GM23338 (cell line): Measurements from ENCODE around the gene ORC4. TPM values are rescaled to one million over a fixed set of nuclear protein-coding genes. Genes with fewer than 3 reads are reported as not detected.

Experiments
- ATAC-seq: fragments of 200-7000 bp; cut with Tn5 transposase; 3 replicates; pipeline ENCODE4 v1.9.1; 2020
- DNase-seq: peaks from one replicate; pipeline ENCODE4 v3.0.0-alpha.2; 2015; ENCODE audit warnings: low spot score
- H2AFZ ChIP-seq: fragments of 200-600 bp; sonication (generic); 2 replicates; pipeline ENCODE4 v1.8.0; 2016; ENCODE audit warnings: antibody characterized with exemption, mild to moderate bottlenecking, moderate library complexity
- H3F3A ChIP-seq: fragments of 200-600 bp; sonication (generic); replicated peaks from 2 replicates; pipeline ENCODE4 v1.8.0; 2017; ENCODE audit warnings: antibody characterized with exemption, mixed run types, low read depth
- H3K27ac ChIP-seq: fragments of 200-600 bp; sonication (generic); 2 replicates; pipeline ENCODE4 v1.6.1; 2016; ENCODE audit warnings: low read depth
- H3K27me3 ChIP-seq: fragments of 200-600 bp; sonication (generic); 2 replicates; pipeline ENCODE4 v1.8.0; 2016; ENCODE audit warnings: mild to moderate bottlenecking, mixed run types, moderate library complexity; ENCODE audit not compliant: insufficient read depth
- H3K36me3 ChIP-seq: fragments of 200-600 bp; sonication (generic); 2 replicates; pipeline ENCODE4 v1.8.0; 2016; ENCODE audit warnings: mild to moderate bottlenecking; ENCODE audit not compliant: insufficient read depth
- H3K4me1 ChIP-seq: fragments of 200-600 bp; sonication (generic); 2 replicates; pipeline ENCODE4 v1.8.0; 2016; ENCODE audit warnings: mild to moderate bottlenecking, moderate library complexity; ENCODE audit not compliant: insufficient read depth
- H3K4me2 ChIP-seq: fragments of 200-600 bp; sonication (generic); 2 replicates; pipeline ENCODE4 v1.7.1; 2017; ENCODE audit warnings: mixed run types
- H3K4me3 ChIP-seq: fragments of 200-600 bp; sonication (generic); 2 replicates; pipeline ENCODE4 v1.6.1; 2016; ENCODE audit warnings: mixed run types
- H3K79me2 ChIP-seq: fragments of 200-600 bp; sonication (generic); replicated peaks from 2 replicates; pipeline ENCODE4 v1.8.0; 2017; ENCODE audit warnings: mild to moderate bottlenecking; ENCODE audit not compliant: insufficient read depth
- H3K9me2 ChIP-seq: fragments of 200-600 bp; sonication (generic); 2 replicates; pipeline ENCODE4 v1.8.0; 2017; ENCODE audit not compliant: insufficient read depth
- H4K20me1 ChIP-seq: fragments of 200-600 bp; sonication (generic); replicated peaks from 2 replicates; pipeline ENCODE4 v1.8.0; 2017; ENCODE audit warnings: mild to moderate bottlenecking; ENCODE audit not compliant: insufficient read depth
- H3K27ac Mint-ChIP-seq: 2 replicates; pipeline ENCODE4 v1.8.0; 2020; ENCODE audit warnings: inconsistent platforms, mild to moderate bottlenecking, moderate library complexity, mixed read lengths
- H3K27me3 Mint-ChIP-seq: 3 replicates; pipeline ENCODE4 v1.8.0; 2022; ENCODE audit warnings: low read depth, mild to moderate bottlenecking, moderate library complexity, mixed read lengths, inconsistent platforms; ENCODE audit not compliant: insufficient read depth, poor library complexity
- H3K36me3 Mint-ChIP-seq: 3 replicates; pipeline ENCODE4 v1.8.0; 2021; ENCODE audit warnings: low read depth, mild to moderate bottlenecking, inconsistent platforms, moderate library complexity, mixed read lengths
- H3K4me1 Mint-ChIP-seq: 3 replicates; pipeline ENCODE4 v1.8.0; 2020; ENCODE audit warnings: mild to moderate bottlenecking, inconsistent platforms, mixed read lengths
- H3K4me3 Mint-ChIP-seq: 3 replicates; pipeline ENCODE4 v1.8.0; 2021; ENCODE audit warnings: moderate library complexity, mild to moderate bottlenecking, inconsistent platforms, mixed read lengths
- H3K9me3 Mint-ChIP-seq: 3 replicates; pipeline ENCODE4 v1.8.0; 2020; ENCODE audit warnings: moderate library complexity, mild to moderate bottlenecking, inconsistent platforms, mixed read lengths
- CREB1 ChIP-seq: fragments of 250-450 bp; sonication (Bioruptor Pico); IDR thresholded peaks from 2 replicates; pipeline ENCODE4 v1.5.0; 2020; ENCODE audit warnings: low read depth, mild to moderate bottlenecking, moderate library complexity
- CTCF ChIP-seq, 2 experiments: fragments of 200-600 bp in 1 of 2; sonication (generic) in 1 of 2; conservative IDR thresholded peaks; 2 replicates each; pipeline versions ENCODE4 v1.5.1 to v1.6.1; 2016 to 2017; ENCODE audit warnings: antibody characterized with exemption in 2 of 2, low read depth in 2 of 2, mild to moderate bottlenecking in 2 of 2, moderate library complexity in 1 of 2
- EZH2 ChIP-seq: fragments of 200-600 bp; sonication (generic); IDR thresholded peaks from one replicate; pipeline ENCODE4 v1.8.0; 2017; ENCODE audit warnings: antibody characterized with exemption, mild to moderate bottlenecking, low read depth; ENCODE audit not compliant: unreplicated experiment
- EZH2phosphoT487 ChIP-seq: fragments of 200-600 bp; sonication (generic); IDR thresholded peaks from one replicate; pipeline ENCODE4 v1.8.1; 2018; ENCODE audit warnings: antibody characterized with exemption; ENCODE audit not compliant: unreplicated experiment
- NANOG ChIP-seq: IDR thresholded peaks from 2 replicates; pipeline ENCODE4 v1.6.1; 2016; ENCODE audit warnings: antibody characterized with exemption, borderline replicate concordance
- POLR2AphosphoS5 ChIP-seq: IDR thresholded peaks from 2 replicates; pipeline ENCODE4 v1.6.1; 2016; ENCODE audit warnings: antibody characterized with exemption, low read depth
- REST ChIP-seq: IDR thresholded peaks from one replicate; pipeline ENCODE4 v1.6.1; 2018; ENCODE audit warnings: antibody characterized with exemption; ENCODE audit not compliant: unreplicated experiment
- STAT1 ChIP-seq: IDR thresholded peaks from one replicate; pipeline ENCODE4 v1.6.1; 2016; ENCODE audit warnings: antibody characterized with exemption; ENCODE audit not compliant: unreplicated experiment
- ZNF114 ChIP-seq: fragments of 250-450 bp; sonication (Bioruptor Pico); IDR thresholded peaks from 2 replicates; pipeline ENCODE4 v1.5.0; 2020; ENCODE audit warnings: mild to moderate bottlenecking, moderate library complexity
- ZNF331 ChIP-seq: fragments of 250-450 bp; sonication (Bioruptor Pico); IDR thresholded peaks from 2 replicates; pipeline ENCODE4 v1.5.0; 2020; ENCODE audit warnings: low read depth, mild to moderate bottlenecking, moderate library complexity
- ZNF462 ChIP-seq: fragments of 250-450 bp; sonication (Bioruptor Pico); IDR thresholded peaks from 2 replicates; pipeline ENCODE4 v1.5.0; 2020; ENCODE audit warnings: mild to moderate bottlenecking, moderate library complexity
- polyA plus RNA-seq: library from polyadenylated mRNA; unstranded; fragments of >200 nt; fragmentation: Nextera tagmentation; extraction: Ambion mirVana; gene quantifications from 2 replicates; pipeline ENCODE4 v1.2.1, GENCODE V29; 2016
- total RNA-seq: library from RNA; depleted of rRNA; stranded (reverse); fragments of >200 nt; shearing (Covaris generic); gene quantifications from 2 replicates; pipeline ENCODE4 v1.2.3, GENCODE V29; 2014
- TF ChIP-seq, protein P1 (sequence below): IDR thresholded peaks from 2 replicates; pipeline ENCODE4 v1.6.1; 2016; ENCODE audit warnings: antibody characterized with exemption

Gene ORC4
- total and polyA plus RNA-seq, 2 experiments from 2014 or later, result 47.5 to 177 TPM

GRCh38 chr2:148044322-148044721 is 23.8 kb upstream of the ORC4 start (continued):
- no peak for TF ChIP-seq ZNF462 (CRISPR knock-in tag)
- TF ChIP-seq CREB1 (CRISPR knock-in tag), result no peak
- TF ChIP-seq EZH2, result no peak
- TF ChIP-seq EZH2phosphoT487, result no peak
- no peak for TF ChIP-seq STAT1
- TF ChIP-seq ZNF114 (CRISPR knock-in tag), result no peak
- TF ChIP-seq ZNF331, result no peak

GRCh38 chr2:148042219-148042618 is 21.7 kb upstream of the ORC4 start:
- no peak overlapping the region for H3K4me2 ChIP-seq
- no peak overlapping the region for H3K27ac ChIP-seq
- no peaks in the 10 kb centered on the region for H3F3A ChIP-seq
- no peaks in the 10 kb centered on the region for H3K27me3 Mint-ChIP-seq
- no peaks in the 10 kb centered on the region for H3K27me3 ChIP-seq
- H3K27ac Mint-ChIP-seq, result no peak overlapping the region
- no peaks in the 10 kb centered on the region for H4K20me1 ChIP-seq
- DNase-seq, result no peak
- H3K4me1 ChIP-seq, result peaks cover 19% of the 10 kb centered on the region
- H3K79me2 ChIP-seq, result peaks cover 15% of the 10 kb centered on the region
- H3K4me3 Mint-ChIP-seq, result no peak overlapping the region
- no peaks in the 10 kb centered on the region for H3K36me3 ChIP-seq
- ATAC-seq, result no peak
- no peaks in the 10 kb centered on the region for H3K9me2 ChIP-seq
- H3K4me1 Mint-ChIP-seq, result peaks cover 27% of the 10 kb centered on the region
- H3K4me3 ChIP-seq, result no peak overlapping the region
- no peaks in the 10 kb centered on the region for H3K9me3 Mint-ChIP-seq
- H3K36me3 Mint-ChIP-seq, result no peaks in the 10 kb centered on the region
- no peak overlapping the region for H2AFZ ChIP-seq
- TF ChIP-seq EZH2phosphoT487 (no peak), CTCF (conservative IDR thresholded peaks at IDR 0.05; ENCODE audit: low read depth in 2 of 2) (no peak), REST (no peak), ZNF331 (no peak), NANOG (no peak), ZNF114 (CRISPR knock-in tag) (no peak), POLR2AphosphoS5 (no peak)
- TF ChIP-seq, protein P1, sequence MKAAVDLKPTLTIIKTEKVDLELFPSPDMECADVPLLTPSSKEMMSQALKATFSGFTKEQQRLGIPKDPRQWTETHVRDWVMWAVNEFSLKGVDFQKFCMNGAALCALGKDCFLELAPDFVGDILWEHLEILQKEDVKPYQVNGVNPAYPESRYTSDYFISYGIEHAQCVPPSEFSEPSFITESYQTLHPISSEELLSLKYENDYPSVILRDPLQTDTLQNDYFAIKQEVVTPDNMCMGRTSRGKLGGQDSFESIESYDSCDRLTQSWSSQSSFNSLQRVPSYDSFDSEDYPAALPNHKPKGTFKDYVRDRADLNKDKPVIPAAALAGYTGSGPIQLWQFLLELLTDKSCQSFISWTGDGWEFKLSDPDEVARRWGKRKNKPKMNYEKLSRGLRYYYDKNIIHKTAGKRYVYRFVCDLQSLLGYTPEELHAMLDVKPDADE, result no peak
